HG03159 (cell line): ENCODE results near the gene C9orf85.
A peak's percentile ranks its signal among the peaks of the same experiment; 100 is the strongest.
"Not testable (repeated sequence)": the region's sequence is repeated elsewhere in the genome, so short reads cannot be mapped to it uniquely, and the experiment has no call there.

Experiments used
- ATAC-seq: cut with Tn5 transposase; IDR thresholded peaks from one replicate; pipeline ENCODE4 v1.9.1; 2021; ENCODE audit warnings: mild to moderate bottlenecking, moderate library complexity; ENCODE audit not compliant: unreplicated experiment

Gene C9orf85

DNA sequence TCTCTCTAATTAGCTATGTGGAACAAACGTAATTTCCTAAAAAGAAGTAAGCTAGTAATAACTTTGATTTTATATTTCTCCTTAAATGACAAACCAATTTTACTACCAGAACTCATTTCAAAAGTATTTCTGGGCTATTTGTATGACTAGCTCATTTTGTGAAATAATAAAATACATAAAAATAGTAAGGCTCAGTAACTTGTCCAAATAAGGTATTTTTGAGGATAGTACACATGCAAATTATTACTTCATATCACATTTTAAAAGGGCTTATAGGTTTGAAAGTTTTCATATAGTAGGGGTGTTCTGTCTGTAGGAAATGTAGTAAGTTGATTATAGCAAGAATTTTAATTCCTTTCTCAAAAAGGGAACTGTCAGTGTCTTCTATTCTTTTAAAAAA, 26.5 kb downstream of the C9orf85 start:
- no peak for ATAC-seq

DNA sequence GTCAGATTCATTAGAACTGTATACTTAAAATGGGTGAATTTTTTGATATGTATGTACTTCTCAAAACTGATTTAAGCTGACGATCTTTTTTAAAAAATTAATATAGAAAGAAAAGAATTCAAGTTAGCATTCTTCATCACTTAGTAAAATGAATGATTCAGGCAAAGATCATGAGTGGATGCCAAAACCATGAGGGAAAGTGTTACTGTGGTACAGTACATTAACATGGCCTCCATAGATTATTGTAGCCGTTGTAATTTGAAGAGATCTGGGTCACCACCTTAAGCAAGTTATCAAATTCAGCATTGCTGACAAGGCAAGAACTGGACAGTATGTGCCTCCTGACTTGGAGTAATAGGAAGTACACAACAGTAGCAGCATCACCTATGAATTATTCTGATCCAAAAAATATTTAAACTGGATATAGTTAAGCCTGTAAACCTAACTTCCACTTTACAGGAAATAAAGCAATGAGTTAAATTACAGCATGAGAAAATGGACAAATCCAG, 29.7 kb downstream of the C9orf85 start:
- no peak for ATAC-seq

DNA sequence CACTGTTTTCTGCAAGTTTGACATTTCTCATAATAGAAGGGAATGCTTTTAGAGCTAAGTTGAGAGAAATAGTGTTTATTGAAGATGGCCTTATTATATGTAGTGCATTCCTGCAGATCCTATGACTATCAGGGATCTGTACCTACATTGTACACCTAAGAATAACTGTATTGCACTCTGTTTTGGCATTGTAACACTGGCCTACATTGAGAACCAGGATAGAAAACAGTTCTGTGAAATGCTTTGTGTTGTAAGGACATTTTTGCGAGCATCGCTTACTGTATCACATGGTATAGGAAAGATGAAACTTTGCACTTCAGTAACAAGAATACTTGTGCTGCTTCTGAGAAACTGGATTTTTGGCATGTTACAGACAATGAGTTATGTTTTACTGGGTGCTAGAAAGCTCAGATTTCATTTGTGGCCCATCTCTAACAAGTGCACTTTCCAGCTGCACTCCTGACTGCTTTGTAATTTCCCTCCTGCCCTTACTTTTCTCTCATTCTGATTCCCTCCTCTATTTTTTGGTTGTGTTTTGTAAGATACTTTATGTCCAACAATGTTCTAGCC, 30.6 kb downstream of the C9orf85 start:
- ATAC-seq: no peak

DNA sequence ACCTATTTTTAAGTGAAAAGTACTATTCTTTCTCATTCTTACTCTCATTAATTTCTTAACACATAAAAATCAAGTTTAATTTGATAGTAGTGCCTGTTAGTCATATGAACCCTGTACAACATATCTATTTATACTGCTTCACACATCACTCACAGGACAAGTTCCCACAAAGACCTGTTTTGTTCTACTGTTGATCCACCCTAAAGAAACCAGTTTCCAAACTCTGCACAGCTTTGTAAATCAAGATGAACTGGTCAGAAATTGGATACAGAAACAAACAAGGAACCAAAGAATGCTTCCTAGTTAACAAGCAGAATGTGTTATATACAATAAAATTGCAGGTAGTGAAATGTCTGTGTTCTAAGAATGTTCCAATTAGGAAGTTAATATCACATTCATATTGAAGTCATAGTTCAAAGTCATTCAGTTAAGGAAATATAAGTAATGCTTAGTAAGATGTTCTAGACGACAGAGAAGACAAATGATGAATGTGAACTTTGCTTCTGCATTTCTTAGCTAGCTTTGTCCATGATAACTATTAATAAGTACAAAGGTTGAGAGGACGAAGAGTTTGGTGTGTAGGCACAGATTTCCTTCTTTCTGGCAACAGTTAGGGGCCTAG, 33.4 kb downstream of the C9orf85 start:
- no peak for ATAC-seq

DNA sequence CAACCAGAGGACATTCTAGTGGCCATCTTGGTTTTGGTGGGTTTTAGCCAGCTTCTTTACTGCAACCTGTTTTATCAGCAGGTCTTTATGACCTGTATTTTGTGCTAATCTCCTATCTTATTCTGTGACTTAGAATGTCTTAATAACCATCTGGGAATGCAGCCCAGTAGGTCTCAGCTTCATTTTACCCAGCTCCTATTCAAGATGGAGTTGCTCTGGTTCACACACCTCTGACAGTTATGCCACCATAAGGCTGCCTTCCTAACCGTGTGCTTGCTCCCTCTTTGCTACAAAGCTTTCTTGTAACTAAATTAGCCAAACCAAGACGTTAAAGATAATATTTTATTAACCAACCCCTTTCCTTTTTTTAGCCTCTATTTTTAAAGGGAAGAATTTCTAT, 43.2 kb downstream of the C9orf85 start:
- not testable (repeated sequence) for ATAC-seq

DNA sequence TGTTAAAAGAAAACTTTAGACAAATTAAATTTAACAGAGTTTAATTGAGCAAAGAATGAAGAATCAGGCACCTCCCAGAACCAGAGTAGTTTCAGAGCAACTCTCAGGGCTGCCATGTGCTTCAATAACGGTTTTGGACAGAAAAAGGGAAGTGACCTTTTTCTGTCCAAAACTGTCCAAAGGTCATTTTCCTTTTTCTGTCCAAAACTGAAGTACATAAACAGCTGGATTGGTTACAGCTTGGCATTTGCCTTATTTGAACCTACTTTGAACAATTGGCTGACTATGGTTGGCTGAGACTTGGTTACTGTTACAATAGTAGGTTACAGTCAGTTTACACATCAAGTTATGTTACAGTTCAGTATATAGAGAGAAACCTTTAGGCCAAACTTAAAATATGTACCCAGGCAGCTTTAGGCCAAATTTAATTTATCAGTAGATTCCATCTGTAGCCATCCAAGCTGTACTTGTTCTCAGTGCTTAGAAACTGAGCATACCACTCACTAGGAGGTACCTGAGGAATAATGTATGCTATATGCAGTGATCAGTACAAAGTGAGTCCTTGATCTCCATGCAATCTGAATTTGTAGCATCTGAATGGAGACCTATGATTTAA, 44.0 kb downstream of the C9orf85 start:
- ATAC-seq: peak; percentile 66

DNA sequence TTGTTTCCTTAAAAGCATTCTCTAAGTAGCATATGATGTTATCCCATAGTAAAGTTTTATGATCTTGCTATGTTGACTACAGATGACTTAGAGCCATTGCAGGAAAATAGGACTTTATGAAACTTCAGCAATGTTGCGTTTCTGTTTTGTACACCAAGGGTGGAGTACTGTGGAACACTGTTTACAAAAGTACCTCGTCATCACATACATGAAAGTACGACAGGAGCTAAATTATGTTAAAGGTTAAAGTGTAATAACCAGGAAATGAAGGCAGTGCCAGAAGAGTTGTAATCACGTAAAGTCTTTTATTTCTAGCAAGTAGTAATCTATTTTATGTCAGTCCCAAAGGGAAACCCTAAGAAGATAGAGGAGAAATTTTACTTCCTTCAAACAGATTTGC, 50.9 kb downstream of the C9orf85 start:
- ATAC-seq: no peak

DNA sequence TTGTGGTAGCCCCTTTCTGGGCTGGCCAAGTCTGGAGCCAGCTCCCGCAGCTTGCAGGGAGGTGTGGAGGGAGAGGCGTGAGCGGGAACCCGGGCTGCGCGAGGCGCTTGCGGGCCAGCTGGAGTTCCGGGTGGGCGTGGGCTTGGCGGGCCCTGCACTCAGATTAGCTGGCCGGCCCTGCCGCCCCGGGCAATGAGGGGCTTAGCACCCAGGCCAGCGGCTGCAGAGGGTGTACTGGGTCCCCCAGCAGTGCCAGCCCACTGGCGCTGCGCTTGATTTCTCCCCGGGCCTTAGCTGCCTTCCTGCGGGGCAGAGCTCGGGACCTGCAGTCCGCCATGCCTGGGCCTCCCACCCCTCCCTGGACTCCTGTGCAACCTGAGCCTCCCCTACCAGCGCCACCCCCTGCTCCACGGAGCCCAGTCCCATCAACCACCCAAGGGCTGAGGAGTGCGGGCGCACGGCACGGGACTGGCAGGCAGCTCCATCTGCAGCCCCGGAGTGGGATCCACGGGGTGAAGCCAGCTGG, 52.1 kb downstream of the C9orf85 start:
- not testable (repeated sequence) for ATAC-seq

DNA sequence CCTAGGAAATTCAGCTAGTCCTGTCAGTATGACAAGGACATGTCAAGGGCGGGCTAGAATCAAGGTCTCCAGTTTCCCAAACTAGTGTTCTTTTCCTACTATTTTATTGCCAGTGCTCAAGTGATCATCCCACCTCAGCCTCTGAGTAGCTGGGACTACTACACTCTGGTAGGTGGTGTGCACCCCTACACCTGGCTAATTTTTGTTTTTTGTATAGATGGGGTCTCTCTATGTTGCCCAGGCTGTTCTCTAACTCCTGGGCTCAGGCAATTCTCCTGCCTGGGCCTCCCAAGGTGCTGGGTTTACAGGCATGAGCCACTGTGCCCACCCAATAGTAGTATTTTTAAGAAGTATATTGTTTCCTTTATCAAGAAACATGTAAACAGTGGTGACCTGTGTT, 54.0 kb downstream of the C9orf85 start:
- no peak for ATAC-seq

DNA sequence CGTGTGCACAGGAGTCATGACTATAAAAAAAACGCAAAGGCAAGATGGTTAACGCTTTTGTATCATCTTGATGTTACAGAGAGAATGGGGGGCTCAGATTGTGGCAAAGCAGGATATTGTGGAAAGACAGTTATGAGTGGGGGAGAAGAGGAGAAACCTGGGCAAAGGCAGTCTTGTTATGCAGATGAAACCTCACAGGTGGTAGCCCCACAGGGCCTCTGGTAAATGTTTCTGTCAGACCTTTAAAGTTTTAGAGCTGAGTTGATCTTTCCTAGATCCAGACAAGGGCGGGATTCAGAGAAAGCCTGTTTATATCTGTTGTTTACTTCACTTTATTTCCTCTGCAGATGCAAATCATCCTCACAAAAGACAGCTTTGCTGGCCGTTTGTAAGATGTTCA, 55.2 kb downstream of the C9orf85 start:
- no peak for ATAC-seq

DNA sequence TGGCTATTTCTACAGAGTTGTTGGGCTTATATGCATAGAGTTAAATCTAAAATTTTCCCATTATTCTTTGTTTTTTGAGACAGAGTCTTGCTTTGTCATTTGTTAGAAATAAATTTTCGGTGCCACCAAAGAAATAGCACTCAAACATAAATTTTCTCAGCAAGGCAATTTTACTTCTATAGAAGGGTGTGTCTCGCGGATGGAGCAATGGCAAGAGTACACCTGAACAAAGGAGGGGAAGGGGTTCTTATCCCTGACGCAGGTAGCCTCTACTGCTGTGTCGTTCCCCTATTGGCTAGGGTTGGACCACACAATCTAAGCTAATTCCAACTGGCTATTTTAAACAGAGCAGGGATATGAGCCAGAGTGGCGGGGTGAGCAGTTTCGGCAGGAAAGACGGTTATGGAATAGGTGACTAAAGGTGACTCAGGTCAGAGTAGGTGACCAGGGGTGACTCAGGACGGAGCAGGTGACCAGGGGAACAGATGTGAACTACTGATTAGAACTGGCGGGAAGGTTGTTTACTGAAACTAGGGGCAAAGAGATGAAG, 57.2 kb downstream of the C9orf85 start:
- ATAC-seq: no peak

DNA sequence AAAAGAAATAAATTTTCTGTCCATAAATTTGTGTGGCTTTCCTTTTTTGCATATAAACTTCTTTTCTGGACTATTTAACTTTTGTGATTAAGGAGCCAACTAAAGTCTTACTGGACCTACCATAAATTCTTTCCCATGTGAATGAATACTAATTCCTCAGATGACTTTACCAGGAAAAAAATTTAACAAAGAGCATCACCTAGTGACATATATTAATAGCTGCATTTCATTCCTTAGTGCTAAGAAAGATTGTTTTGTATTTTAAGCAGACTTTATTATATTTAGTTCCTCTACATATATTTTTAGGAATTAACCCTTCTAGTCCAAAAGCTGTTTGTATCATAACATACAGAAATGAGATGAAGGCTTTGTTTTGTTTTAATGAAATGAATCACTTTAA, 64.4 kb downstream of the C9orf85 start:
- ATAC-seq: no peak

DNA sequence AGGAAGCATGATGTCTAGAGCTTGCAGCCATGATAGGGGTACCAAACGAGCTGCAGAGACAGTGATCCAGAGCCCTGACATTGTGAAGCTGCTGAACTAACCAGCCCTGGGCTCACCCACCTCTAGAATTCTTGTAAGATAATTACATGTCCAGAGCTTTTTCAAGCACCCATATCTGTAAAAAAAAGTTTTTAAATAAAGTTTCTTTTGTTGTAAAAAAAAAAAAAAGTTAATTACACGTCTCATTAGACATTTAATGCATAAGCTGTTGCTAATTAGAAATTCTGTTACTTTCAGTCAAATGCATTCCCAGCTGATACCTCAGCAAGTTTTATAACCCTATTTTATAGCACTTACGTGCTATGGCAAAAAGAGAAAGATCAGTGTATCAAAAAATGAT, 65.6 kb downstream of the C9orf85 start:
- ATAC-seq: no peak

DNA sequence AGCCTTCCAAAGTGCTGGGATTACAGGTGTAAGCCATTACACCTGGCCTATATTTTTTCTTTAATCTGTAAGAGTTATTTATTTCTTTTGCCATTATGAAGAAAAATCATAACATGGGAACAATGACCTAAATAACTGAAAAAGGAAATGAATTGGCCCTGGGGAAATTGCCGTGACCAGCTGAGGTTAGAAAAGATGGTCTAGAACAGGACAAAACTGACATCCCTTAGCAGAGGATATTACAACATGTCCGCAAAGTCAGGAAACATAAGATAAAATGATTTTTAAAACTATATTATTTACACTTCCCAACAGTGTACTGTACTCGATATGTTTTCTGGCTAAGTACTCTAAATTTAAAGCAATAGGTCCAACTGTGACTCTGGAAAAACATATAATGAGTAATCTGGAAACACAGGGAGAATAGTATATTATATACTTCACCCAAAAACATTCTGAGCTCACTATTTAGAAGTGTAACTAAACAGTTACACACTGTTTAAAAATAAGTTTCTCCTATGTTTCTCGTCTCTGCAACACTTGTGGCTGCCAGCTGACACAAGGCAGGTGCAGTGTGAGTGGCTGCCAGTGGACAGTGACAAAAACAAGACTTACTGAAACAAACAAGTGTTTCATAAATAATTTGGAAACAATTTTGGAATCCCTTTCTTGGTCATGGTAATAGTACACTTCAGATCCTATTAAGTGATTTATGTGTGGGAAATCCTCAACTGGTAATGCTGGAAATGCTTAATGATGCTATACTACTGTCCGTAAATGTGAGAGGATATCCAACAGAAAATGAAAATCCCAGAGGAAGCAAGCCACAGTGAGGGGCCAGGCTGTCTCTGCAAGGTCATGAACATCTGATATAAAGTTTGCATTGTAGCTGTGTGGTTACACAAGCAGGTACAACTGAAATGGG, 69.1 kb downstream of the C9orf85 start:
- no peak for ATAC-seq

DNA sequence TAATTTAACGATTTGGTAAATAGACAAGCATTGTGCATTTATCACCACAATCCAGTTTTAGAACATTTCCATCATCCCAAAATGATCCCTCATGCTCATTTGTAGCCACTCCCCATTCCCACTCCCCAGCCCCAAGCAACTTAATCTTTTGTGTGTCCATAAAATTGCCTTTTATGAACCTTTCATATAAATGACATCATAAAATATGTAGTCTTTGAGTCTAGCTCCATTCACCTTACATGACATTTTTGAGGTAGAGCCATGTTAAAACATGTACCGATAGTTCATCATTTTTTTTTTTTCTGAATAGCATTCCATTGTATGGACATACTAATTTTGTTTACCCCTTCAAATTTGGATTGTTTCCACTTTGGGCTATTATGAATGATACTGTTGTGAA, 70.5 kb downstream of the C9orf85 start:
- no peak for ATAC-seq

DNA sequence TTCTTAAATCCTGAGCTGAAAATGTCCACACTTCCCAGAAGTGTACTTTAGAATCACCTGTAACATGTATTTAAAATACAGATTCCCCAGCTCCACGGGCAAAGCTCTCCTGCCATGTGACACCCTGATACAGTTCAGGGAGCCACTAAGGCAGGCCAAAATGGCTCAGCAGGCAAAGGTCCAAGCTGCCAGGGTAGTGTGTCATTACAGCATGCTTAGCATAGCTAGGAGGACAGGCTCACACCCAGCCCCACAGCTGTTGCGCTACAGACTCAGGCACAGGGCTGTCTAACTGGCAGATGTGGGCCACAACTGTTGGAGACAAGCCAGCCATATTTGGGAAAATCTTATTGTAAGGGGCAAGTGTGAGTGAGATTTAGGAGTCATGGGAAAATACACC, 73.0 kb downstream of the C9orf85 start:
- ATAC-seq: no peak

DNA sequence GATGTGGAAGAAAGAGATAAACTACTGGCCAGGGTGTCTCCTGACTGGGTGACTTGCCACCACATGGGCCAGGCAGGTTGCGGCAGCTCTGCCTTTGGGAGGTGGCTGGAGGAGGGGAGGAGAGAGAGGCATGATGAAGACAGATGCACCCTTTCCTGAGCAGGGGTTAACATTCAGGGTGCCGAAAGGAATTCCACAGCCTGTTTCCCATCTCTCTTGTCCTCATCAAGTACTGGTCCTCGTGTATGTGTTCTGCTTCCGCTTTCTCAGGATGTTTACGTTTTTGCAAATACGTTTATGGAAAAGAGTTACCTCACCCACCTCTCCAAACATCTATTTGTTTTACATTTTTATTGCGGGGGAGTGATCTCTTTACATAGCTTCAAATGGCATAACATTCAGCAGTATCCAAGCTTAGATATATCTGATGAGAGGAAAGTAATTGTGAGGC, 73.4 kb downstream of the C9orf85 start:
- ATAC-seq: no peak

DNA sequence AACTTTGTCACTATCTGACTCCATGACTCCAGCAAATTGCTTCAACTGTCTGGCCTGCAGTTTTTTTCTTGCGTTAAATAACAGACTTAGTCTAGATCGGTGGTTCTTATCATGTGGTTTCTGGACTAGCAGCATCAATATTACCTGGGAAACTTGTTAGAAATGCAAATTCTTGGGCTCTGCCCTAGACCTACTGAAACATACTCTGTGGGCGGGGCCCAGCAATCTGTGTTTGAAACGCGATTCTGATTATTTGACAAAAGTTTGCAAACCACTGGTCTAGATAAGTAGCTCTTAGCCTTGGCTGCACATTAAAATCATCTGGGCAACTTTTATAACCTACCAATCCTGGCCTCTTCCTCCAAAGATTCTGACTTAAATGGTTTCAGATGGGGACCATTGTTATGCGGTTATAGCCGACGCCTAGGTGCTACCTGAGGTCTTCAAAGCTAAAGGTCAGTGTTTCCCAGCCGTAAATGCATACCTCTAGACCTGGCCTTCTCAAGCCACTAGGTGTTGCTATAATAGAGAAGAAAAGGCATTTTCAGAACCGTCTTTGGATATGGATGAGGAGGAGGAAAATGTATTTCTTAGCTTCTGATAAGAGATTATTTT, 74.0 kb downstream of the C9orf85 start:
- no peak for ATAC-seq

DNA sequence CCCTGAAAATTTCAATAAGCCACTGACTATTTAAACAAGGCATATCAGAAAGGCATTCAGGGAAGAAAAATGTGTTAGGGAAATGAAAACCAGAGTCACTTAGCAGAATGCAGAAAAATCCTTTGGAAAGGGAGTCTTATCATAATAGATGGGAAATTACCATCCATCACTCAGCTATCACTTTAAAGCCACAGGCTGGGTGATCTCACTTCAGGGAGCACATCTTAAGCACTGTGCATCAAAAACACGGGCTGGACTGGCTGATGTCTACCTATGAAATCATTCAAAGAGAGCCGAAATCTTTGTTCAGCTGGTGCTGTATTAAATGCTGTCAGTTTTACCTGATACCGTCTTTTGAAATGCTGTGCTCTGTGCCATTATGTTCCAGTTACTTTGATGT, 75.5 kb downstream of the C9orf85 start:
- ATAC-seq: no peak
